Transverse colon (tissue), 4 donors: Measurements from ENCODE around the gene STXBP4. TPM values are rescaled to one million over a fixed set of nuclear protein-coding genes. Genes with fewer than 3 reads are reported as not detected.

Experiments
- DNase-seq: peaks from one replicate; pipeline ENCODE4 v3.0.0-alpha.2; 2019
- H3K27ac ChIP-seq, 4 donors: fragments of 200-600 bp; sonication (generic); 2 replicates each; pipeline ENCODE4 v1.5.1; 2016 to 2018; ENCODE audit warnings: inconsistent platforms in 4 of 4
- H3K27me3 ChIP-seq: fragments of 200-600 bp; sonication (generic); 2 replicates; pipeline ENCODE4 v1.5.1; 2017; ENCODE audit warnings: inconsistent platforms
- H3K36me3 ChIP-seq, 4 donors: fragments of 200-600 bp; sonication (generic); 2 replicates each; pipeline ENCODE4 v1.5.1; 2017 to 2019; ENCODE audit warnings: inconsistent platforms in 4 of 4
- H3K4me1 ChIP-seq, 4 donors: fragments of 200-600 bp; sonication (generic); 2 replicates each; pipeline ENCODE4 v1.5.1; 2017 to 2020; ENCODE audit warnings: inconsistent platforms in 4 of 4
- H3K4me3 ChIP-seq, 4 donors: fragments of 200-600 bp; sonication (generic); 1 replicate in 1 of 4; 2 replicates in 3 of 4; pipeline versions ENCODE4 v1.5.1 to v1.6.1; 2017 to 2019; ENCODE audit warnings: inconsistent platforms in 4 of 4
- H3K9me3 ChIP-seq, 2 donors: fragments of 200-600 bp; sonication (generic); 2 replicates each; pipeline ENCODE4 v1.5.1; 2017 to 2019; ENCODE audit warnings: inconsistent platforms in 2 of 2
- EP300 ChIP-seq: sonication (generic); formaldehyde crosslinking; IDR thresholded peaks from one replicate; pipeline ENCODE4 v1.6.1; 2017; ENCODE audit warnings: antibody characterized with exemption, low read depth
- POLR2A ChIP-seq: fragments of 450-650 bp; IDR thresholded peaks from one replicate; pipeline ENCODE4 v1.6.1; 2016; ENCODE audit warnings: antibody characterized with exemption, mild to moderate bottlenecking, moderate library complexity
- POLR2AphosphoS5 ChIP-seq, 3 donors: sonication (generic); formaldehyde crosslinking; IDR thresholded peaks; one replicate each; pipeline ENCODE4 v1.6.1; 2016; ENCODE audit warnings: antibody characterized with exemption in 3 of 3
- WGBS, 2 donors: methylation state at CpG; one replicate each; pipeline ENCODE4 v1.1.5; 2018; ENCODE audit warnings: low coverage in 1 of 2; 5-methylcytosine and 5-hydroxymethylcytosine counted together
- in situ Hi-C, 4 donors: fragments of 200-750 bp; cut with MboI; loops; one replicate each; pipeline versions ENCODE4 v1.15.0 to v1.15.1; 2017; ENCODE audit warnings: low sequenced_read_pairs in 3 of 4, low pct_ligation_motif_present in 1 of 4, low pct_unique_long_range_greater_than_20kb in 1 of 4
- intact Hi-C: fragments of 100-400 bp; cut with DNase I; formaldehyde crosslinking; loops from one replicate; pipeline ENCODE4 v1.15.1; 2023; ENCODE audit warnings: low total_unique reads
- total RNA-seq, 4 donors: library from RNA; depleted of rRNA; stranded (reverse); fragments of >200 nt; gene quantifications; one replicate each; pipeline ENCODE4 v1.1.0, GENCODE V29; 2016
- TF ChIP-seq, protein P1 (sequence below), 5 experiments: fragments of 200-600 bp in 3 of 5; fragments of 450-650 bp in 2 of 5; sonication (generic) in 3 of 5; IDR thresholded peaks; 1 replicate in 2 of 5; 2 replicates in 3 of 5; pipeline ENCODE4 v1.5.1; 2016 to 2017; ENCODE audit warnings: antibody characterized with exemption in 5 of 5, inconsistent platforms in 3 of 5, mild to moderate bottlenecking in 2 of 5, moderate library complexity in 1 of 5

Gene STXBP4
- total RNA-seq, 4 donors from 2014 or later: 1.4 to 16.2 (median 4.4) TPM

DNA sequence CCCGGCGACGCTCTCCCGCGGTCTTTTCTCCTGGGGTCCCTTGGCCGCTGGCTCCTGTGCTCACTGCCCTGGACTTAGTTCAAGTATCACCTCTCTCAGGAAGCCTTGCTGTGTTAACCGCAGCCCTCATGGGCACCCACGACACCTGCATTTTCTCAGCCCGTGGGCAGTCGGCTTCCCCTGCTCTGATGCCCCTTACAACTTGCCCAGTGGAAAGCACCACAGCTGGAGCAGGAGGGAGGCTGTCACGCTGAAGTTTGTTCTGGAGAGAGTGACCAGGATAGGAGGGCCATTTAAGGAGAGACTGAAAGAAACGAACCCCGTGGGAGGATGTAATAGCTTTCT, 395 bp downstream of the STXBP4 start:
- intact Hi-C loops: no loop called here
- Histone ChIP-seq H3K9me3 (no peaks in the 10 kb centered on the region), H3K4me3 (peak overlapping the region; percentile 75 to 99 (median 88)), H3K36me3 (peaks cover 0 to 8% (median 4%) of the 10 kb centered on the region in 4 donors), H3K27me3 (no peaks in the 10 kb centered on the region), H3K27ac (peak overlapping the region; percentile 86 to 95 (median 91)), H3K4me1 (peaks cover 5 to 32% (median 22%) of the 10 kb centered on the region in 4 donors)
- peak; percentile 28 for DNase-seq
- no peak for TF ChIP-seq EP300
- TF ChIP-seq POLR2A: no peak
- no peak for TF ChIP-seq POLR2AphosphoS5 (IDR thresholded peaks at IDR 0.05)
- TF ChIP-seq, protein P1, sequence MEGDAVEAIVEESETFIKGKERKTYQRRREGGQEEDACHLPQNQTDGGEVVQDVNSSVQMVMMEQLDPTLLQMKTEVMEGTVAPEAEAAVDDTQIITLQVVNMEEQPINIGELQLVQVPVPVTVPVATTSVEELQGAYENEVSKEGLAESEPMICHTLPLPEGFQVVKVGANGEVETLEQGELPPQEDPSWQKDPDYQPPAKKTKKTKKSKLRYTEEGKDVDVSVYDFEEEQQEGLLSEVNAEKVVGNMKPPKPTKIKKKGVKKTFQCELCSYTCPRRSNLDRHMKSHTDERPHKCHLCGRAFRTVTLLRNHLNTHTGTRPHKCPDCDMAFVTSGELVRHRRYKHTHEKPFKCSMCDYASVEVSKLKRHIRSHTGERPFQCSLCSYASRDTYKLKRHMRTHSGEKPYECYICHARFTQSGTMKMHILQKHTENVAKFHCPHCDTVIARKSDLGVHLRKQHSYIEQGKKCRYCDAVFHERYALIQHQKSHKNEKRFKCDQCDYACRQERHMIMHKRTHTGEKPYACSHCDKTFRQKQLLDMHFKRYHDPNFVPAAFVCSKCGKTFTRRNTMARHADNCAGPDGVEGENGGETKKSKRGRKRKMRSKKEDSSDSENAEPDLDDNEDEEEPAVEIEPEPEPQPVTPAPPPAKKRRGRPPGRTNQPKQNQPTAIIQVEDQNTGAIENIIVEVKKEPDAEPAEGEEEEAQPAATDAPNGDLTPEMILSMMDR (IDR thresholded peaks at IDR 0.05): no peak
- in situ Hi-C loops: no loop called here
- WGBS, 2 donors: 0% methylated on average over 3 to 13 of the region's 13 CpGs

DNA sequence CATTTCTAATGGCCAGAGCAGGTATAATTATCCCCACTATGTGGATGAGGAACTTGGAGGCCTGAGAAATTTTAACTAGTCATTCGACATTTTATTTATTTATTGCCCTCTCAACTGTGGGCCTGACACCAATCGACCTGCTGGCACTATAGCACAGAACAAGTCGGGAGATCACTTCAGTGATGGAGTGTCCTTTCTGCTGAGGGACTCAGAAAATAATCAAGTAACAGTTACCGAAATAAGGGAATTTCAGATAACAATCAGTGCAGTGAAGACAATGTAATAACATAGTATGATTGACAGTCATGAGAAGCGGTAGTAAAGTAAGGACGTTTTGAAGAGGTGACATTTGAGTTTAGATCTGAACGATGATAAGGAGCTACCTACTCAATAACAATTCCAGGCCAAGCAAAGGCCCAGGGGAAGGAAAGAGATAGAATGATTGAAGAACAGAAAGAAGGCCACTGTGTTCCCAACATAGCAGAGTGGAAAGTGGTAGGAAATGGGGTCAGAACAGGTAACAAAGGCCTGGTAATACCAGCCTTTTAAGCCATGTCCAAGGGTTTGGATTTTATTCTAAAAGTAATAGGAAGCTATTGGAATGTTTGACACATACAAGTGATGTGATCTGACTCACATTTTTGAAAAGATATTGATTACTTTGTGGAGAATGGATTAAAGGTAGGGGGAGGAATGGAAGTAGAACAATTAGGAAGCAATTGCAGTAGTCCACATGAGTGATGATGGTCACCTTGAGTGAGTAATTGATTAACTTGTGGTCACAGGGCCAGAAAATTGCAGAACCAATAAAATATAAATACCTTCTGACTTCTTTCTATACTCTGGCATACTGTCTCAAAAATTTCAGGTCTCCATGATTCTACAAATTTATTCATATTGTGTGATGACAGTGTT, 1.4 kb downstream of the STXBP4 start:
- no peak for DNase-seq
- peak overlapping the region in 2 of 4 donors; percentile 79 to 99 for H3K4me3 ChIP-seq
- TF ChIP-seq EP300 (no peak), POLR2A (no peak), POLR2AphosphoS5 (IDR thresholded peaks at IDR 0.05) (no peak)
- TF ChIP-seq, protein P1 (IDR thresholded peaks at IDR 0.05): no peak

DNA sequence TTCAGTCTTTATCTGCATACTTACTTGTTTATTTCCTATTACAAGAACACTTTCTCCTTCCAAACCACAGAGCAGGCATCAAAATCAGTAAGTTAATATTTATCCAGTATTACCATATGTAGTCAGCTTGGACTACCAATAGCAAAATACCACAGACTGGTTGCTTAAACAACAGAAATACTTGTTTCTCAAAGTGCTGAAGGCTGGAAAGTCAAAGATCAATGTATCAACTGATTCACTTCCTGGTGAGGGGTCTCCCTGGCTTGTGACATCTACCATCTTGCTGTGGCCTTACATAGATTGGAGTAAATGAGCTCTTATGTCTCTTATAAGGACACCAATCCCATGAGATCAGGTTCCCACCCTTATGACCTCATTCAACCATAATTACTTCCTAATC, 2.6 kb downstream of the STXBP4 start:
- H3K4me1 ChIP-seq: peaks cover 5 to 31% (median 22%) of the 10 kb centered on the region in 4 donors
- intact Hi-C loops: no loop called here

More for the DNA sequence above, 1.4 kb downstream of the STXBP4 start:
- no peaks in the 10 kb centered on the region for H3K27me3 ChIP-seq
- no peaks in the 10 kb centered on the region for H3K9me3 ChIP-seq
- in situ Hi-C loops: no loop called here
- no peaks in the 10 kb centered on the region for H3K36me3 ChIP-seq
- intact Hi-C loops: no loop called here
- peaks cover 5 to 32% (median 22%) of the 10 kb centered on the region in 4 donors for H3K4me1 ChIP-seq
- H3K27ac ChIP-seq: peak overlapping the region; percentile 86 to 95 (median 91)
- WGBS, 2 donors: 28 to 36% methylated on average over 4 to 7 of the region's 7 CpGs

DNA sequence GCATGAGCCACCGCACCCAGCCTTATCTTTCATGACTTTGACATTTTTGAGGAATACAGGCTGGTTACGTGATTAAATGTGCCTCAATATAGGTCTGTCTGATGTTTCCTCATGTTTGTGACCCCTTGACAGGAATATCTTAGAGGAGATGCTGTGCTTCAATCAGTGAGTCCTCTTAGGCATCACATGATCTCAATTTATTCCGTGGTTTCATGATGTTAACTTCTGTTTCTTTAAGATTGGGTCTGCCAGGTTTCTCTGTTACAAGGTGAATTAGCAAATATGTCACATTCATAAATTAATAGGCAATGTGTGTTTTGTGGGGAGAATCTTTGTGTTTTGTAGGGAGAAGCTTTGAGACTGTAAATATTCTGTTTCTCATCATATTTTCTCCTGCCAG, 3.3 kb downstream of the STXBP4 start:
- H3K4me1 ChIP-seq: peaks cover 5 to 26% (median 19%) of the 10 kb centered on the region in 4 donors
- H3K4me3 ChIP-seq: no peak overlapping the region
- TF ChIP-seq, protein P1 (IDR thresholded peaks at IDR 0.05): no peak
- no peak for TF ChIP-seq POLR2A
- TF ChIP-seq POLR2AphosphoS5 (IDR thresholded peaks at IDR 0.05): no peak
- TF ChIP-seq EP300: no peak
- no peak overlapping the region for H3K27ac ChIP-seq
- DNase-seq: no peak
- H3K9me3 ChIP-seq: no peaks in the 10 kb centered on the region
- in situ Hi-C loops: no loop called here
- H3K27me3 ChIP-seq: no peaks in the 10 kb centered on the region
- WGBS, 2 donors: 93% methylated on average over 3 of the region's 3 CpGs
- intact Hi-C loops: no loop called here
- H3K36me3 ChIP-seq: no peaks in the 10 kb centered on the region

More for the DNA sequence above, 2.6 kb downstream of the STXBP4 start:
- Histone ChIP-seq H3K9me3 (no peaks in the 10 kb centered on the region), H3K4me3 (no peak overlapping the region), H3K36me3 (no peaks in the 10 kb centered on the region), H3K27ac (no peak overlapping the region), H3K27me3 (no peaks in the 10 kb centered on the region)
- in situ Hi-C loops: no loop called here
- TF ChIP-seq, protein P1 (IDR thresholded peaks at IDR 0.05): no peak
- no peak for TF ChIP-seq POLR2A
- TF ChIP-seq EP300: no peak
- TF ChIP-seq POLR2AphosphoS5 (IDR thresholded peaks at IDR 0.05): no peak
- no peak for DNase-seq
